HepG2 (cell line): ENCODE measurements around the gene TUBA4A. TPM values are rescaled to one million over a fixed set of nuclear protein-coding genes. Genes with fewer than 3 reads are reported as not detected.

Experiments
- AHR ChIP-seq: IDR thresholded peaks from 2 replicates; pipeline ENCODE4 v1.6.1; 2018; ENCODE audit warnings: missing genetic modification reagents, missing compliant biosample characterization
- CCAR2 ChIP-seq: fragments of 200-400 bp; formaldehyde crosslinking; optimal IDR thresholded peaks from 2 replicates; pipeline ENCODE3; 2018; ENCODE audit warnings: low read depth, mild to moderate bottlenecking, low read length, moderate library complexity
- HIVEP1 ChIP-seq: sonication (generic); formaldehyde crosslinking; IDR thresholded peaks from 2 replicates; pipeline ENCODE4 v1.4.0; 2020; ENCODE audit warnings: mild to moderate bottlenecking, missing genetic modification reagents
- MED13 ChIP-seq: sonication (generic); formaldehyde crosslinking; IDR thresholded peaks from 2 replicates; pipeline ENCODE4 v1.5.0; 2020; ENCODE audit warnings: missing genetic modification reagents
- MLLT10 ChIP-seq: sonication (generic); formaldehyde crosslinking; IDR thresholded peaks from 2 replicates; pipeline ENCODE4 v1.4.0; 2020; ENCODE audit warnings: missing genetic modification reagents
- POLR2G ChIP-seq: fragments of 200-400 bp; formaldehyde crosslinking; IDR thresholded peaks from 2 replicates; pipeline ENCODE4 v1.6.1; 2018; ENCODE audit warnings: mild to moderate bottlenecking, low read depth, low read length, moderate library complexity
- SNRNP70 ChIP-seq: fragments of 200-400 bp; formaldehyde crosslinking; IDR thresholded peaks from 2 replicates; pipeline ENCODE4 v1.6.1; 2017; ENCODE audit warnings: mild to moderate bottlenecking, low read depth, low read length, moderate library complexity
- THAP11 ChIP-seq: IDR thresholded peaks from 2 replicates; pipeline ENCODE4 v1.6.1; 2016; ENCODE audit warnings: missing biosample characterization, missing genetic modification reagents
- ZBTB3 ChIP-seq: sonication (generic); formaldehyde crosslinking; IDR thresholded peaks from 2 replicates; pipeline ENCODE4 v1.4.0; 2020; ENCODE audit warnings: low read depth, mild to moderate bottlenecking, moderate library complexity, missing genetic modification reagents, borderline replicate concordance
- ZNF33A ChIP-seq: sonication (generic); formaldehyde crosslinking; IDR thresholded peaks from 2 replicates; pipeline ENCODE4 v1.5.1; 2020; ENCODE audit warnings: missing genetic modification reagents, mild to moderate bottlenecking, moderate library complexity, borderline replicate concordance
- ZNF567 ChIP-seq: sonication (generic); formaldehyde crosslinking; IDR thresholded peaks from 2 replicates; pipeline ENCODE4 v1.8.1; 2023; ENCODE audit warnings: mild to moderate bottlenecking, missing genetic modification reagents, borderline replicate concordance
- ZSCAN25 ChIP-seq: sonication (generic); formaldehyde crosslinking; IDR thresholded peaks from 2 replicates; pipeline ENCODE4 v1.8.0; 2022; ENCODE audit warnings: mild to moderate bottlenecking, missing genetic modification reagents
- ZZZ3 ChIP-seq: sonication (generic); formaldehyde crosslinking; IDR thresholded peaks from 2 replicates; pipeline ENCODE4 v1.4.0; 2020; ENCODE audit warnings: missing genetic modification reagents, mild to moderate bottlenecking, borderline replicate concordance
- polyA plus RNA-seq, 8 experiments: library from polyadenylated mRNA; depleted of rRNA in 3 of 8; stranded (reverse) in 7 of 8; unstranded in 1 of 8; fragments of >200 nt; fragmentation: Illumina TruSeq in 4 of 8; extraction: Trizol in 4 of 8; gene quantifications; 2 replicates each; pipeline versions ENCODE4 v1.2.1 to v1.2.3, GENCODE V29; 2011 to 2016; ENCODE audit warnings: low read depth in 4 of 8, missing spikeins in 1 of 8, mixed read lengths in 1 of 8; ENCODE audit not compliant: insufficient read depth in 1 of 8
- total RNA-seq, 5 experiments: library from RNA; depleted of rRNA; stranded (reverse); fragments of >200 nt; fragmentation: Illumina TruSeq; extraction: Trizol; gene quantifications; 2 replicates each; pipeline ENCODE4 v1.2.3, GENCODE V29; 2016; ENCODE audit warnings: low read depth in 1 of 5
- TF ChIP-seq, protein P1 (sequence below): sonication (generic); formaldehyde crosslinking; IDR thresholded peaks from 2 replicates; pipeline ENCODE4 v1.5.0; 2020; ENCODE audit warnings: mild to moderate bottlenecking, missing genetic modification reagents
- TF ChIP-seq, protein P2 (sequence below): sonication (generic); formaldehyde crosslinking; IDR thresholded peaks from 2 replicates; pipeline ENCODE4 v1.5.1; 2020; ENCODE audit warnings: mild to moderate bottlenecking, missing genetic modification reagents, moderate library complexity
- TF ChIP-seq, protein P3 (sequence below): IDR thresholded peaks from 2 replicates; pipeline ENCODE4 v1.6.1; 2016; ENCODE audit warnings: missing compliant biosample characterization, missing genetic modification reagents, borderline replicate concordance
- TF ChIP-seq, protein P4 (sequence below): sonication (generic); formaldehyde crosslinking; IDR thresholded peaks from 2 replicates; pipeline ENCODE4 v1.5.1; 2020; ENCODE audit warnings: mild to moderate bottlenecking, missing genetic modification reagents, borderline replicate concordance

TUBA4A gene
- total and polyA plus RNA-seq, 2 of the 13 experiments (the other 11 are each of a cell fraction or from before 2014, with no cell fraction given), result 1.3 to 12.7 TPM

DNA sequence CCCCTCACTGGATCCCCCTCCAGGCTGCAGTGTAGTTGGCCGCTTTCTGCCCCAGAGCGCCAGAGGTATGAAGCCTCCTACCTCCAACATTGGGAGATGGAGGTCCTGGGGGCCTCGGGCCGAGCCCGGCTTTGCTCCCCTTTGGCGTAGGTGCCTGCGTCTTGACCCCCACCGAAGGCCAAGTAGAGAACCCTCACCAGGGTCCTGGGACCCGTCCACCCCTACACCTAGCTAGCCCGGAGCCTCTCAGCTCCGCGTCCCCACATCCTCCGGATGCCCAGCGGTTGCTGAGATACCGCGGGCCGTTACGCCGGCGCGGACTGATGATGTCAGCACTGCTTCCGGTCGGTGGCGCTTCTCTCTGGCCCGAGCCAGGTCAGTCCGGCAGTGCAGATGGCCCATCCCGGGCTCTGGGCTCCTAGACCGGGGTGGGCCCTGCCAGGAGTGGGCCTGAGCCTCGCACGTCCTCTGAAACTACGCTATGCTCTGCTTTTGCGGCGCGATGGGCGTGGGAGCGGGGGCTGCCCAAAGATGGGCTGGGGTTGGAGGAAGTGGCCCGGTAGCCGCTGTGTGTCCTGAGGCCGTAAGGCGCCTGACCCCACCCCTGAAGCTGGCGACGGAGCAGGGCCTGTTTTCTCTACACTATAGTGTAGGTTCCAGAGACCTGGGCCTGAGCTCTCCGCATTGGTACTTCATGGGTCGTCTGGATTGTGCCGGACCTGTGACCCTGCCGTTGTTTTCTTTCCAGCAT lies 8.4 kb downstream of the TUBA4A start, which contains the start of the genes GLB1L and STK16 (continued):
- TF ChIP-seq MED13 (CRISPR knock-in tag) (peak; percentile 77; the same call in 1 of the 2 replicates), HIVEP1 (peak; percentile 85; the same call in 1 of the 2 replicates), MLLT10 (no peak), AHR (CRISPR knock-in tag) (peak; percentile 46; the same call in 1 of the 2 replicates), ZNF33A (no peak), THAP11 (CRISPR knock-in tag) (peak; percentile 93), CCAR2 (no peak), ZSCAN25 (peak; percentile 82), ZNF567 (peak; percentile 93), ZBTB3 (CRISPR knock-in tag) (peak; percentile 100), ZZZ3 (CRISPR knock-in tag) (peak; percentile 93), POLR2G (peak; percentile 99), SNRNP70 (no peak)
- TF ChIP-seq, protein P1, sequence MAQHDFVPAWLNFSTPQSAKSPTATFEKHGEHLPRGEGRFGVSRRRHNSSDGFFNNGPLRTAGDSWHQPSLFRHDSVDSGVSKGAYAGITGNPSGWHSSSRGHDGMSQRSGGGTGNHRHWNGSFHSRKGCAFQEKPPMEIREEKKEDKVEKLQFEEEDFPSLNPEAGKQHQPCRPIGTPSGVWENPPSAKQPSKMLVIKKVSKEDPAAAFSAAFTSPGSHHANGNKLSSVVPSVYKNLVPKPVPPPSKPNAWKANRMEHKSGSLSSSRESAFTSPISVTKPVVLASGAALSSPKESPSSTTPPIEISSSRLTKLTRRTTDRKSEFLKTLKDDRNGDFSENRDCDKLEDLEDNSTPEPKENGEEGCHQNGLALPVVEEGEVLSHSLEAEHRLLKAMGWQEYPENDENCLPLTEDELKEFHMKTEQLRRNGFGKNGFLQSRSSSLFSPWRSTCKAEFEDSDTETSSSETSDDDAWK (CRISPR knock-in tag), result no peak
- TF ChIP-seq, protein P2, sequence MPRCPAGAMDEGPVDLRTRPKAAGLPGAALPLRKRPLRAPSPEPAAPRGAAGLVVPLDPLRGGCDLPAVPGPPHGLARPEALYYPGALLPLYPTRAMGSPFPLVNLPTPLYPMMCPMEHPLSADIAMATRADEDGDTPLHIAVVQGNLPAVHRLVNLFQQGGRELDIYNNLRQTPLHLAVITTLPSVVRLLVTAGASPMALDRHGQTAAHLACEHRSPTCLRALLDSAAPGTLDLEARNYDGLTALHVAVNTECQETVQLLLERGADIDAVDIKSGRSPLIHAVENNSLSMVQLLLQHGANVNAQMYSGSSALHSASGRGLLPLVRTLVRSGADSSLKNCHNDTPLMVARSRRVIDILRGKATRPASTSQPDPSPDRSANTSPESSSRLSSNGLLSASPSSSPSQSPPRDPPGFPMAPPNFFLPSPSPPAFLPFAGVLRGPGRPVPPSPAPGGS, result peak; percentile 99
- TF ChIP-seq, protein P3, sequence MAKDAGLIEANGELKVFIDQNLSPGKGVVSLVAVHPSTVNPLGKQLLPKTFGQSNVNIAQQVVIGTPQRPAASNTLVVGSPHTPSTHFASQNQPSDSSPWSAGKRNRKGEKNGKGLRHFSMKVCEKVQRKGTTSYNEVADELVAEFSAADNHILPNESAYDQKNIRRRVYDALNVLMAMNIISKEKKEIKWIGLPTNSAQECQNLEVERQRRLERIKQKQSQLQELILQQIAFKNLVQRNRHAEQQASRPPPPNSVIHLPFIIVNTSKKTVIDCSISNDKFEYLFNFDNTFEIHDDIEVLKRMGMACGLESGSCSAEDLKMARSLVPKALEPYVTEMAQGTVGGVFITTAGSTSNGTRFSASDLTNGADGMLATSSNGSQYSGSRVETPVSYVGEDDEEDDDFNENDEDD (CRISPR knock-in tag), result peak; percentile 72; the same call in 1 of the 2 replicates
- TF ChIP-seq, protein P4, sequence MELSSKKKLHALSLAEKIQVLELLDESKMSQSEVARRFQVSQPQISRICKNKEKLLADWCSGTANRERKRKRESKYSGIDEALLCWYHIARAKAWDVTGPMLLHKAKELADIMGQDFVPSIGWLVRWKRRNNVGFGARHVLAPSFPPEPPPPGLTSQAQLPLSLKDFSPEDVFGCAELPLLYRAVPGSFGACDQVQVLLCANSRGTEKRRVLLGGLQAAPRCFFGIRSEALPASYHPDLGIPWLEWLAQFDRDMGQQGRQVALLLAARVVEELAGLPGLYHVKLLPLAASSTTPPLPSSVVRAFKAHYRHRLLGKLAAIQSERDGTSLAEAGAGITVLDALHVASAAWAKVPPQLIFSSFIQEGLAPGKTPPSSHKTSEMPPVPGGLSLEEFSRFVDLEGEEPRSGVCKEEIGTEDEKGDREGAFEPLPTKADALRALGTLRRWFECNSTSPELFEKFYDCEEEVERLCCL (CRISPR knock-in tag), result no peak; the same call in 1 of the 2 replicates
